Measurements from ENCODE around the gene DCBLD1.

- TF ChIP-seq, protein P1, sequence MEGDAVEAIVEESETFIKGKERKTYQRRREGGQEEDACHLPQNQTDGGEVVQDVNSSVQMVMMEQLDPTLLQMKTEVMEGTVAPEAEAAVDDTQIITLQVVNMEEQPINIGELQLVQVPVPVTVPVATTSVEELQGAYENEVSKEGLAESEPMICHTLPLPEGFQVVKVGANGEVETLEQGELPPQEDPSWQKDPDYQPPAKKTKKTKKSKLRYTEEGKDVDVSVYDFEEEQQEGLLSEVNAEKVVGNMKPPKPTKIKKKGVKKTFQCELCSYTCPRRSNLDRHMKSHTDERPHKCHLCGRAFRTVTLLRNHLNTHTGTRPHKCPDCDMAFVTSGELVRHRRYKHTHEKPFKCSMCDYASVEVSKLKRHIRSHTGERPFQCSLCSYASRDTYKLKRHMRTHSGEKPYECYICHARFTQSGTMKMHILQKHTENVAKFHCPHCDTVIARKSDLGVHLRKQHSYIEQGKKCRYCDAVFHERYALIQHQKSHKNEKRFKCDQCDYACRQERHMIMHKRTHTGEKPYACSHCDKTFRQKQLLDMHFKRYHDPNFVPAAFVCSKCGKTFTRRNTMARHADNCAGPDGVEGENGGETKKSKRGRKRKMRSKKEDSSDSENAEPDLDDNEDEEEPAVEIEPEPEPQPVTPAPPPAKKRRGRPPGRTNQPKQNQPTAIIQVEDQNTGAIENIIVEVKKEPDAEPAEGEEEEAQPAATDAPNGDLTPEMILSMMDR (IDR thresholded peaks at IDR 0.05): no peak
- no peak for TF ChIP-seq ZFX (IDR thresholded peaks at IDR 0.05; ENCODE audit: borderline replicate concordance)
Measured at GRCh38 chr6:117525607-117526006, 43.1 kb downstream of the DCBLD1 start.
